HG03139 (cell line): Measurements from ENCODE around the gene VGLL4.

ENCODE experiments used
- ATAC-seq: cut with Tn5 transposase; IDR thresholded peaks from one replicate; pipeline ENCODE4 v1.9.1; 2021; ENCODE audit not compliant: unreplicated experiment

The VGLL4 gene

DNA sequence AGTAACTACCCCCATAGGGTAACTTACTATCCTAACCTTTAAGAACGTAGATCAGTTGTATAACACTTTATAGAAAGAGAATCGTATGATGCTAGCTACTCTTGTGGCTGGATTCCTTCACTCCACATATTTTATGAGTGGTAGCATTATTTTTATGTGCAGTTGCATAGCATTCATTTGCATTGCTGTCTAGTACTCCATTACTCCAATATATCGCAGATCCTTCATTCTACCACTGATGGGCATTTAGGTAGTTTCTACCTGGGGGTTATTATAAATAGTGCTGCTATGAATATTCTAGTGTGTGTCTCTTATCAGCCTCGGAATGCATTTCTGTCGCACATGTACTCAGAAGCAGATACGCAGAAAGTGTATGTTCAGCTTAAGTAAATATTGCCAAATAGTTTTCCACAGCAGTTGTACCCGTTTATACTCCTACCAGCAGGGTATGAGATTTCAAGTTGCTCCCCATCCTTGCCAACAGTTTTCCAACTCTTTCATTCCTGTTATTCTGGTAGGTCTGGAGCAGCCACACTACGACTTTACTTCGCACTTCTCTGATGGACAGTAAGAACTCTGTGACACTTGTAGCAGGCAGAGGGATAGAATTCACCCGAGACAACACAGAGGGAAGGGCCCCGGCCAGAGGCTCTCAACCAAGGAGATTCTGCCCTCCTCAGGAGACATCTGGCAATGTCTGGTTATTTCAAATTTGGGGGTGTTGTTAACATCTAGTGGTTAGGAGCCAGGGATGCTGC, 9.8 kb upstream of the VGLL4 start:
- ATAC-seq, result no peak

DNA sequence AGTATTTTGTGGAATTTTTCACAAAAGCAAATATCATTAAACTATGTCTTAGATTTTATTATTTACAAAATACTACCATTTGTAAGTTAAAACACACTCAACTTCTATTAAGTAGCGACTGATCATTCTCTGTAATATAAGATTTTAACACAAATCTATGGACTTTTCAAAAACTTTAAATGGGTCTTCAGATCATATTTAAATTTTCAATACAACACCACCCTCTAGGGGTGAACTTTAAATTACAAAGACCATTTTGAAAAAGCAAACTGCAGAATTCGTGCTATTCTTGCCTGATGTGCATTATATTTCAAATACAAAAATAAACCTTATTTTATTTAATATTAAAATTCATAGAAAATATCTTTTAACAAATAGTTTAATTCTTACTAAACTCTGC, 8.2 kb upstream of the VGLL4 start:
- no peak for ATAC-seq

DNA sequence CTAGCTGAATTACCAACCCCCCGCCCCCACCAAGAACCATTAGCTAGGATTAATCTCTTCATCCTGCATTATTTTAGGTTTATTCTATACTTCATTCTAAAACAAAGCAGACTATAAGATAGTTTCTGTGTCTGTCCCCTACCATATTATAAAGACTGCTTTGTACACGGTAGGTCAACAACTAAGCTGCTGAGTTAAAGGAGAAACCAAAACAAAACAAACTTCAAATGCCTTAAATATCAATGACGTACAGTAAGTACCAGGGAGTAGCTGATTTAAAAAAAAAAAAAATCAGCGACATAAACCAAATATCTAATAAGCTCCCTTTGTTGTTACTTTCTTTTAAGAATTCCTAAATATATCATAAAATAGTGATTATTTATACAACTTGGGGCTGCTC, 7.8 kb upstream of the VGLL4 start:
- no peak for ATAC-seq

DNA sequence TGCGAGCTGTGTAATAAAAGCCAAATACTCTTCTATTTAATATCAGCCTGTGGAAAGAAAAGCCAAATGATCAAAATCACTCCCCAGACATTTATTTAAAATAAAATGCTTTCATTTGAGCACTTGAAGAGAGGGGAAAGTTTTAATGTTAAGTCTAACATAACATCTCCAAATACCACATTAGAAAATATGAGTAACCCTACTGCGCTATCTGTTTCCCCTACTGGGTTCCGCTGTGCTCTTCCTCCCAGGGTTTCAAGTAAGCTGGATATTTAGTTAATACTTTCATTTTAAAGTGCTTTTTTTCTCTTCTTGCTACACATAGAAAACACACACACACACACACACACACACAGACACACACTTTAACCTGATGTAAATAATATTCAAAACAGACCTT, 6.7 kb upstream of the VGLL4 start:
- ATAC-seq, result no peak

DNA sequence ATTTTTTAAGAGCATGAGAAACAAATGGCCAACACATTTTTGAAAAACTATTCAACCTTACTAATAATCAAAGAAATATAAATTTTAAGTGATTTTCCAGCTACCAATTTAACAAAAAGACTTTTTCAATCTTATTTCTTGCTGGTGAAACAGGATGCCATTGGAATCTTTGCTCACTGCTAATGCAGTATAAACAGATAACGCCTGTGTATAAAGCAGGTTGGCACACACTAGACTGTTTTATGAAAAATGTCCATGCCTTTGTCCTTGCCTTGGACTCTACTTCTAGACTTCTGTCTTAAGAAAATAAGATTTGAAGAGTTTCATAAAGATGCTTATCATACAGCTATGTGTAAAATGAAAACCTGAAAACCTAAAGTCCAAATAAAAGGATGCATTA, 5.0 kb upstream of the VGLL4 start:
- no peak for ATAC-seq

DNA sequence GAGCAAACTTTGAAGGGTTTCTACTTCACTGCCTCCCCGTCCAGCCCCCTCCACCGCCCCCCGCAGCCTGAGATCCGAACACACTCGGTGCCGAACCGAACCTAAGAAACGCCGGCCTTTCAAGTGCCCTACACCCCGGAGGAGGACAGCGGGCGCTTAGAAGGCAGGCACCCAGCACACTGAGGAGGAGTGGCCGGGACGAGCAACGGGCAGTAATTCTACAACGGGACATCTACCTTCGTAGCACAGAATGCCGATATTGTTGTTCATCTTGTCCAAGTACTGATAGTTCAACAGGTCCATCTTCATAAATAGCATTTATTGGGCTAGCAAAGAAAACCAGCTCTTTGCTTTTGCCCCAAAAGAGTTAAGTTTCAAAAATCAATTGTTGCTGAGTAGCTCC, 513 bp downstream of the VGLL4 start:
- ATAC-seq, result peak; percentile 5

DNA sequence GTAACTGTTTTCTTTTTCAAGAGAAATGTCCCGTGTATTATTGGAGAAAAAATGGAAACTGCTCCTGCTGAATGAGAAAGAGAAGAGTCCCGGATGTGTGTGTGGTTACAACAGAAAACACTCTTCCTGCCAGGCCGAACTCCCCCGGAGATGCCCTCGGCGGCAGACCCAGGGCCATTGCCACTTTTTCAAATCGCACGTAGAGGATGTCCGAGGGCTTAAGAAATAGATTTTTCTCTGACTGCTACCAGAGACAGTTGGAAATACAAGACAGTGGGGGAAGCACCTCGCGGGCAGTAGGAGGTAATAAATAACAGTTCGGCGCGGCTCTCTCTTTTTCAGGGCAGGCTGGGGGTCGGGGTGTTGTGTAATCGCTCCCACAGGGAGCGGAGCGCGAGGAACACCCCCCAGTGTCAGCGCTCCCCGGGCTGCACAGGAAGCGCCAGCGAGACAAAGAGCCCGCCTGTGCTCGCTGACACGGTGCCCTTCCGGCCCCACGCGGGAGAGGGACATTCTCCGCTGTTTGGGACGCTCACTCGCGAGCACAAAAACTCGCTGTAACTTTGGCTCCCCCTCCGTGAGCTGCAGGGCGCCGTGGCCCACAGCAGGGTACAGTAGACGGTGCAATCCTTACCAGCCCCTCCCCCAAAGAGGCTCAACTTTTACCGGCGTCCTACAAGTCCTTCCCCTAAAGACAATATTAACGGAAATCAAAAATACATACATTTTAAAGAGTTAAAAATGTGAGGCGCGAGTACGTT, 1.1 kb downstream of the VGLL4 start:
- ATAC-seq, result peak; percentile 59

DNA sequence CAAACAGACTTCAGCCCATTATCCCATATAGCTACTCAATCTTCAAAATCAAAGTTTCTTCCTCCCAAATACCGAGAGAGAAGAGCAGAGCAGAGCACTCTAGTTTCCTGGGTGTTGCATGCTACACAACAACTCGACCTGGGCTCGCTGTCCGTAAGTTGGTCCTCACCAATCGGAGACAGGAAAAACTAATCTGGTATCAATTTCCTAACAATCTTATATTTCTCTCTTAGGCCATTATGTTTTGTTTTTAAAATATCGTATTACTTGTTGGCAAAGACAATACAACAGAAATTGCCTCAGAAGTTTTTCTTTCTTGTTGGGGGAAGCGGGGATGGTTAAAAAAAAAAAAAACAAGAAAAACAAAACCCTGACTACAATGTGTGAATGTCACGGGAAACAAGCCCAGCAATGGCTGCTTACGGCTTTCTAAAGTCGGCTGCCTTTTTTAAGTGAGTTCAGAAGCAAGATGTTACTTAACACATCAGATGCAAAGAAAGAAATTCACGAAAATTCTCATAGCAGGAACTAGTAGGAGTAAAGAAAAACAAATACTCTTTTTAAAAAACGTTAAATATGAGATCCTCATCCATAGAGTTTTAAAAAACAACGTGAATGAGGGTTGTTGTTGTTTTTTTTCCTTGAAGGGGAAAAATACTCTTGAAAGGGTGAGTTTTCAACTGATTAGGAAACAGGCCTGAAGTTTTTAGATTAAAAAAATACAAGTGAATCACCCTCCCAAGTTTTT, 1.9 kb downstream of the VGLL4 start:
- no peak for ATAC-seq

DNA sequence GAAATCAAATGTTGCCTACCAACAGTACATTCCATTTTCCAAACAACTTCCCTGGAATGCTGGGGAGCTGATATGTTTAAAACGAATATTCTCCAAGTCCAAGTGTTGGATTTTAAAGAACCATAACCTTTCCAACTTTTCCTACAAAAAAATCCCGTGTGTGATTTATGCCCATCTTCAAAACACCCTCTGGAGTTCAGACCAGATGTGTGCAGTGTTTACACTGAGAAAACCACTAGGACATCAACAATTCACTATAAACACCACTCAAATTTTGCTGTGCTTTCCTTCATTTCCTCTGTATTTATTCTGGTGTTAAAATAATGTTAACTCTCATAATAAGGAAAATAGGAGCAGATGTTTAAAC, 2.4 kb downstream of the VGLL4 start:
- ATAC-seq, result no peak

DNA sequence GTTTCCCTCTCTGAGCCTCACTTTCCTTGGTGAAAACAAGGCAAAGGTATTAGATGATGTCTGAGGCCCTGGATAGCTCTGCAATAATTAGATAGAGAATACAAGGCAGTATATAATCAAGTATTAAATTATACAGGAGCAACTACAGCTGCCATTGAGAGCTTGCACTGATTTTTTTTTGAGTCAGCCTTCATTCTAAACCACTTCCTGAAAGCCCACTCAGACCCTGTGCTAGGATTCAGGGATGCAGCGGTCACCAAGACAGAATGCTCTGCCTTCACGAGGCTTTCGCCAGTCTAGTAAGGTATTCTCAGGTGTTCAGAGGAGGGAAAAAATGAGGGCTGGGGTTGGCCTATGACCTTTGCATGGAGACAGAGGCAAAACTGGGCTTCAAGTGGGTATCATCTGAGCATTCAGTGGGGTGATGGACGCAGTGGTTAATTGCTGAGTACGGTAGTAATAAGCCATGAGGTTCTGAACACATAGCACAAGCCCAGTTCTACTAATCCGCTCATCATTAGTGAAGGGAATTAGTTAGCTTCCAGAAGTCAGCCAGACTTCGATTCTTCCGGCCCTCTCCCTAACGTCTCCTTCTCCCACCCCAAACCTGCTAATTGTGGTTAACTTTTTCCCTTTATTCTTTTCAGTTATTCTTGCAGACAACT, 3.6 kb downstream of the VGLL4 start:
- ATAC-seq, result no peak

DNA sequence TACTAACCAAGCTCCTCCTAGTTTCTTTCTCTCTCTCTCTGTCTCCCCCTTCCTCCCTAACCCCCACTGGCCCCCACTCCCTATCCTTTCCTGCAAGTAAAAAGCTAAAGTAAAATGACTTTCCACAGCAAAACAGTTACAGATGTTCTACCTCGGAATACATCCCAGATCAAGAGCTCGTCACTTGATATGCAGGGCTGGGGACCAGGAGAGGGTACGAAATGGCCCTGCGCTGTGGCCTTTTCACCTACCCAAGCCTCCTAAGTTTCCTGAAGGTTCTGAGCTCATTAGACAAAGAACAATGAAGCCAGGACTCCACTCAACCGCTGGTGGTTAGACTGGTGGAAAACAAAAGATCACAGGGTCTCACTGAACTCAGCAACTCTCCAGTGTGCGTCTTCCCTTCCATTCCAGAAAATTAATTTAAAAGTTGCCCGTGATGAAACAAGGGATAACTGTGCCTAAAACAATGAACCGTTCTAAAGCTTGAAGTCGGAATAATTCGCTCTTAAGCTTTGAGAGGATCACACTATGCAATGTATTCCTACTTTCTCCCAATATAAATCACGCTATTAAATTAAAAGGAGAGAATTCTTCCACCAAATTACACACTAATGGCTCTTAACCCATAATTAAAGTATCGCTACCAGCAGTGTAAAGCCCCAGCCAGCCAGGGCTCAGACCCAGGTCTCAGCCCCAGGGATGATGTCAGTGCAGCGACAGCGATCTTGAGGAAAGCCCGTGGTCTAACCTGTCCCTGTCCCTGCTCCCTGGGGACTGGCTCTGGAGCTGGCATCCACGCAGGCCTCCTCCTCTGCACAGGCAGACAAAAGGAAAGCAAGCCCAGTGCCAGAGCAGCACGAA, 5.0 kb downstream of the VGLL4 start:
- ATAC-seq, result no peak

DNA sequence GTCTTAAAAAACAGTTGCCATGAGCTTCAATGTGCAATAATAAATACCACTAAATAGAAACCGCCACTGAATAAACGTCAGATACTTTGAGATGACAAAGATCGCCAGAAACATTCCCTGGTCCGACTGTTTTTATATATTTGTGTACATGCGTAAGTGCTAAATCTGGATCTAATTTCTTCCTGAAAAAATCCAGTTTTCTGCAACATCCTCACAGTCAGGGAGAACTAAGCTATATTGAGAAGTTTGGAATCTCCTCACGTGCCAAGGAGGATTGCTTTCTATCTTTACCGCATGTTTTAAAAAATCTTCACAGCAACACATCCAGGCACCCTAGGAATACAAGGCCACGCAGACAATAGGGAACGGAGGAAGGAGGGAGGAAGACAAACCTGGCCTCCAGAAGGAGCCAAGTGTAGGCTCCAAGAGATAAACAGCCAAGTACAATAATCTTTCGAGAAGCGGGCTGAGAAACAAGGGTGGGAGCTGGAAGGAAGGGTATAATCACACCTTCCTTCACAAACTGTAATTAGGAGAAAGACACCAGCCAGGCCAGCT, 5.7 kb downstream of the VGLL4 start:
- no peak for ATAC-seq

DNA sequence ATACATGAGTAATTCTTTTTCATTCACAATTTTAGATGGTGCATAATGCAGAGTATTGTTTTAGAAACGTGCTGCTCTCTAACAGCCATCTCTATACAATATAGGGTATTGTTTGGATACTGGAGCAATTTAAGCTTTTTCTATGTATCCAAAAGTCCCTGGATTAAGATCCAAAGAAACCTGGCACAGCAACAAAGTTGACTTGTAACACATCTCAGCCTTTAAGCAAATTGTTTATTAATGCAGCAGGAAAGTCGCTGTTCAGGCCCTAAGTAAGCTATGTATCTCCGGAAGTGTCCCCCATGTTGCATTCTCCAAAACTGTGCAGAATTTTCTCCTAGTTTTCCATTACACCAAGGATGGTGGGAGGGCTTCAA, 7.3 kb downstream of the VGLL4 start:
- ATAC-seq, result no peak

DNA sequence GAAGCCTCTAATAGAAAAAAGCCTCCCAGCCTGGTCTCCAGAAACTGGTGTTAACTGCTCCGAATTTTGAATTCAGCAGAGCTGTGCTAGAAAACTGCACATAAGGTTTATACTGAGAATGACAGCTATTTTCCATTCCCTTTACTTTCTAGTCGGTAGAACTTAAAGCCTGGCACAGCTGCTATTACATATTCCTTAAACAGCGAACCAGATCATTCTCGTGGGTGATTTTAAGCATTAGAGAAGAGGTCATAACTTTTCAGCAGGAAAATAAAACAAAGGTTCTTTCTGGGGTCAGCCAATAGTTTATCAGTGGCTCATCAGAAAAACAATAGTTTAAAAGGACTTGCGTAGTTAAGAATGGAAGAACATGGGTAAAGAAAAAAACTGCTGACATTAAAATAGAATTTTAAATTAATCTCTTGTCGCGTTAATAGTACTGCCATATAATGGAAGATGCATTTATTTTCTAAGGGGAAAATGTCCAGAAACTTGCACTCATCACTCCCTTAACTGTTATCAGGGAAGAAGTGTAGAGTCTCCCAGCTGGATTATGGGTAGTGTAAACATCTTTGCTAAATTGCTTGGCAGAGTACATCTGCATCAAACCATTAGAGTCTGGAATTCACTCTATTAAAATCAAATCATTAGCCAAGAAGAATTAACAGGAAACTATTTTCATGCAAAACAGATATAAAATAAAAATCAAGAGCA, 7.9 kb downstream of the VGLL4 start:
- no peak for ATAC-seq

DNA sequence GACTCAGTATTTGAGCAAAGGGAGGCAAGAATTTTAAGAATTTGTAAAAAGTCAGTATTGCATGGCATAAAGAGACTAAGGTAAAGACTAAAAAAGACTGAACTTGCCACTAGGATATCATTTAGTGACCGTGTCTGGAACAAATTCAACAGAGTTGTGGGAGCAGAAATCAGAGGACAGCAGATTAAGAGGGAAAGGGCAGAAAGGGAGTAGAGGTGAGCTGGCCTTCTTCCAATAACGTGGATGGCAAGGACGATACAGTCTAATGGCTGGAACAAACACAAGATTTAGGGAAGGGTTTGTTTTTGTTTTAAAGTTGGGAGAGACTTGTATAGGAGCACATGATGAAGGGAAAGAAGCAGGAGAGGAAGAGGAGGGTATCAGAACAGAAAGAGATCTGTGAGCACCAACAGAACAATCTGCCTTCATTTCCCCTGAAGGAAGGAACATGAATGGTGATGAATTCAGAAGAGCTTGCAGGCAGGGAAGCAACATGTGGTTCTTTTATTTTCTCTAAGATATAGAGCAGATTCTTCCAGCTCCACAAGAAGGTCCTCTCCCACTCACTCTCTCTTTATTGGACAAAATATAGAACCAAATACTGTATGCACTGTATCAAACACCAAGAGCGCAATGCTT, 8.6 kb downstream of the VGLL4 start:
- ATAC-seq, result no peak

DNA sequence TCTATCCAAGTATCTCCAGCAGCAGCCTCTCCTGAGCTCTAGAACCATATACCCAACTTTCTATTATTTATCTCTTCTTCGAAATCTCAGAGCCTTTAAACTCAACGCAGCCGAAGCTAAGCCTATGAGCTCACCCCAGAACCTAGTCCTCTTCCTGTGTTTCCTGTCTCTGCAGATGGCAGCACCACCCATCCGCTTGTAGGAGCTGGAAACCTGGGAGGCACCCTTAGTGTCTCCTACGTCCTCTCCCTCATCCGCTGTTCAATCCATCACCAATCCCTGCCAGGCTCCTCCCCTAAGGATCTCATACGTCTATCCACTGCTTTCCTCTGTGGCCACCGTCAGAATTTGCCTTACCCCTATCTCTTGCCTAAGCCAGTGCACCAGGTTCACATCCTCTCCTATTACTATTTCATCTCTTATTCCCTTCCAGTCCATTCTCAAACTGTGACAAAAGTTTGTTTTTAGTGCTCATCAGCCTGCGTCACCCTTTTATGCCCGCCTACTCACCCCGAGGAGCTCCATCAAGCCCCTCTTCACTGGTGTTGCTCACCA, 9.6 kb downstream of the VGLL4 start:
- ATAC-seq, result no peak

DNA sequence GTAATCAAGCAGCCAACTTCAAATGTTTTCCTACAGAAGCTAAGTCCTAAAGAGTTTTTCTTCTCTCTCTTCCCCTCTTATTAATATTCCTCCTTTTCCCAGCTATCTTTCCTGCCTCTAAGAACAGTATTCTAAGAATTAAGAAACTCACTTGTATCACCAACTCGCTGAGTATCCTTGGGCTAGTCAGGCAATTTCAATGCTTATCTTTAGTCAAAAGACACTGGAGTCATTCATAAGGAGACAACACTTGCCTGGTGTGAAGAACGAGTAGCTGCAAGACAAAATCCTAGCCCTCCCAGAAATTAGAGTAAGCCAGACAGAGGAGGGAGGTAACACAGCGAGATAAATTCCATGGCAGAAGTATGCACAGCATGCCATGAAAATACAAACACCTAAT, 10.7 kb downstream of the VGLL4 start:
- ATAC-seq, result no peak

DNA sequence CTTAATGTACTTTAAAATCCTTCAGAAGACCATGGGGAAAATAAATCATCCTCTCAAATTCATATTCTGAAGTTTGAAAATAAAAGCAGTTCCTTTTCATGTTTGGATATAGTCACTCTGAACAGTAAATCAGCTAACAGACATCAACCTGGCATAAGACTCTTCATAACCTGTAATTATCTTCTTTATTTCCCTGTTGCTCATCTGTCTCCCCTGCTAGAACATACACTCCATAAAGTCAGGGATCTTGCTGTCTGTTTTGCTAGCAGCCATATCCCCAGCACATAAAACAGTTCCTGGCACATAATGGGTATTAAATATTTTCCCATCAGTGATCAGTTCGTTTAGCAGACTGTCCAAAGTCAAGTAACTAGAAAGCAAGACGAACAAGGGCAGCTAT, 11.2 kb downstream of the VGLL4 start:
- no peak for ATAC-seq

DNA sequence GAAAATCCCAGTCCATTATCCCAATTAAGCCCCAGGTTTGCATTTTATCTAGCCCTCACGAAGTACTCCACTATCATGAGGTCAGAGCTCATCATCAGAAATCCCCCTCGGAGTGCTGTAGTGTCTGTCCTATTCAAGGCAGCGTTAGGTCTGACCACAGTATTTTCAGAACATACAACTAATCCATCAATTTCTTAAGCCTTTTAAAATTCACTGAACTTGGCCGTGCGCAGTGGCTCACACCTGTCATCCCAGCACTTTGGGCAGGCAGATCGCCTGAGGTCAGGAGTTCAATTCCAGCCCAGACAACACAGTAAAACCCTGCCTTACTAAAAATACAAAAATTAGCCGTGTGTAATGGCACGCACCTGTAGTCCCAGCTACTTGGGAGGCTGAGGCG, 11.9 kb downstream of the VGLL4 start:
- ATAC-seq, result no peak
